Measurements from ENCODE around the gene STK40. TPM values are rescaled to one million over a fixed set of nuclear protein-coding genes. Genes with fewer than 3 reads are reported as not detected.

The STK40 gene
- total and polyA plus RNA-seq, 9 of the 15 experiments (the other 6 are each of a cell fraction or from before 2014, with no cell fraction given): 0.69 to 94.3 (median 39.1) TPM

DNA sequence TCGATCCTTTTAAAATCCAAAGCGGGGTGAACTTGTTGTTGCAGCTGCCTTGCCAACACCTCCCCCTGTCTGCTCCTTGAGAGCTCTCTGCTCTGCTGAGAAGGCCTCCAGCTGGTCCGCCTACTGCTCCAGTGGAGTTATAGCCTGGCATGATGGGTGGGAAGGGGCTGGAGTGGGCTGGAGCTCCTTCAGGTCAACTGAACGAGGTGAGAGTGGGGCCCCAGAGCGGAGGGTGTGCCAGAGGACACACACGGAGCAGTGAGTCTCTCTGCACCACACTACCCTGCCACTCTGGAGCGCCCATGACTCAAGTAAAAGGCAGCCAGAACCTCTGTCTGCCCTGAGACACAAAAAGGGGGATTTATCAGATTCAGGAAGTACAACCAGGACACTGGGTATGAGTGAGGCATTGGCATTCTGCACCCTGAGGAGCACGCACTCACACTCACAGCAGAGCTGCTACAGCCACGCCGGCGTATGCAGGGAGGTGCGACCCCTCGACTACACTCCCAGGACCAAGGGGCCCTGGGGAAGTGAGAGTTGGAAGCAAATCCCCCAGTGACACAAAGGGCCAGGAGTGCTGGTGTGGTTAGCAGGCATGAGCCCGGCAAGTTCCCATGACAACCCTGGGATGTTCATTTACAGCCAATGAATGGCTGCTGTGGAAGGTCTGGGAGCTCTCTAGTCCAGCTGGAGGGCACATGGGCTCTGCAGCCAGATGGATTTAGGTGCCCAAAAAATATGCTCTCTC is 34.3 kb downstream of the STK40 start (continued):
- TF ChIP-seq, protein P1, sequence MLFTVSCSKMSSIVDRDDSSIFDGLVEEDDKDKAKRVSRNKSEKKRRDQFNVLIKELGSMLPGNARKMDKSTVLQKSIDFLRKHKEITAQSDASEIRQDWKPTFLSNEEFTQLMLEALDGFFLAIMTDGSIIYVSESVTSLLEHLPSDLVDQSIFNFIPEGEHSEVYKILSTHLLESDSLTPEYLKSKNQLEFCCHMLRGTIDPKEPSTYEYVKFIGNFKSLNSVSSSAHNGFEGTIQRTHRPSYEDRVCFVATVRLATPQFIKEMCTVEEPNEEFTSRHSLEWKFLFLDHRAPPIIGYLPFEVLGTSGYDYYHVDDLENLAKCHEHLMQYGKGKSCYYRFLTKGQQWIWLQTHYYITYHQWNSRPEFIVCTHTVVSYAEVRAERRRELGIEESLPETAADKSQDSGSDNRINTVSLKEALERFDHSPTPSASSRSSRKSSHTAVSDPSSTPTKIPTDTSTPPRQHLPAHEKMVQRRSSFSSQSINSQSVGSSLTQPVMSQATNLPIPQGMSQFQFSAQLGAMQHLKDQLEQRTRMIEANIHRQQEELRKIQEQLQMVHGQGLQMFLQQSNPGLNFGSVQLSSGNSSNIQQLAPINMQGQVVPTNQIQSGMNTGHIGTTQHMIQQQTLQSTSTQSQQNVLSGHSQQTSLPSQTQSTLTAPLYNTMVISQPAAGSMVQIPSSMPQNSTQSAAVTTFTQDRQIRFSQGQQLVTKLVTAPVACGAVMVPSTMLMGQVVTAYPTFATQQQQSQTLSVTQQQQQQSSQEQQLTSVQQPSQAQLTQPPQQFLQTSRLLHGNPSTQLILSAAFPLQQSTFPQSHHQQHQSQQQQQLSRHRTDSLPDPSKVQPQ (CRISPR knock-in tag; IDR thresholded peaks at IDR 0.05; ENCODE audit: borderline replicate concordance): no peak
- TF ChIP-seq NR4A1 (CRISPR knock-in tag; IDR thresholded peaks at IDR 0.05): no peak
- TF ChIP-seq NR4A1 (tag; IDR thresholded peaks at IDR 0.05): no peak
- TF ChIP-seq U2AF2 (optimal IDR thresholded peaks at IDR 0.05; ENCODE audit: low read depth, low read length): no peak
- TF ChIP-seq HDGF (IDR thresholded peaks at IDR 0.05): no peak
- no peak for TF ChIP-seq CHD4 (IDR thresholded peaks at IDR 0.05; ENCODE audit: insufficient read depth, insufficient replicate concordance, low read depth, low read length, poor library complexity, severe bottlenecking)
- no peak for TF ChIP-seq PTRF (tag; IDR thresholded peaks at IDR 0.05)
- TF ChIP-seq ZNF408 (CRISPR knock-in tag; IDR thresholded peaks at IDR 0.05; ENCODE audit: low read depth): no peak
- TF ChIP-seq NFIC (IDR thresholded peaks at IDR 0.05): no peak
- TF ChIP-seq, protein P2, sequence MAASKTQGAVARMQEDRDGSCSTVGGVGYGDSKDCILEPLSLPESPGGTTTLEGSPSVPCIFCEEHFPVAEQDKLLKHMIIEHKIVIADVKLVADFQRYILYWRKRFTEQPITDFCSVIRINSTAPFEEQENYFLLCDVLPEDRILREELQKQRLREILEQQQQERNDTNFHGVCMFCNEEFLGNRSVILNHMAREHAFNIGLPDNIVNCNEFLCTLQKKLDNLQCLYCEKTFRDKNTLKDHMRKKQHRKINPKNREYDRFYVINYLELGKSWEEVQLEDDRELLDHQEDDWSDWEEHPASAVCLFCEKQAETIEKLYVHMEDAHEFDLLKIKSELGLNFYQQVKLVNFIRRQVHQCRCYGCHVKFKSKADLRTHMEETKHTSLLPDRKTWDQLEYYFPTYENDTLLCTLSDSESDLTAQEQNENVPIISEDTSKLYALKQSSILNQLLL (CRISPR knock-in tag; IDR thresholded peaks at IDR 0.05; ENCODE audit: borderline replicate concordance): no peak
- TF ChIP-seq LCOR (CRISPR knock-in tag; IDR thresholded peaks at IDR 0.05): no peak
- TF ChIP-seq ZKSCAN8 (CRISPR knock-in tag; IDR thresholded peaks at IDR 0.05): no peak
